ENCODE data around the gene OLFM2.
A peak's percentile ranks its signal among the peaks of the same experiment; 100 is the strongest.

OLFM2 gene

GRCh38 chr19:9935506-9936325 lies 599 bp downstream of the OLFM2 start:
- Histone ChIP-seq H3K79me2 (ENCODE audit: insufficient read depth, low read depth) (no peaks in the 10 kb centered on the region), H3K27ac (no peak overlapping the region), H2AFZ (ENCODE audit: low read depth) (no peak overlapping the region), H3K27me3 (ENCODE audit: insufficient read depth, low read depth) (peaks cover 54% of the 10 kb centered on the region), H3K36me3 (ENCODE audit: insufficient read depth) (no peaks in the 10 kb centered on the region), H3K4me2 (no peak overlapping the region), H3K4me3 (IDR thresholded peaks at IDR 0.05; ENCODE audit: insufficient read depth, low read depth, low read length) (no peak overlapping the region), H4K20me1 (ENCODE audit: insufficient read depth) (no peaks in the 10 kb centered on the region), H3K9ac (no peak overlapping the region), H3K4me1 (ENCODE audit: low read depth, poor library complexity, severe bottlenecking) (no peaks in the 10 kb centered on the region)
- TF ChIP-seq, protein P1, sequence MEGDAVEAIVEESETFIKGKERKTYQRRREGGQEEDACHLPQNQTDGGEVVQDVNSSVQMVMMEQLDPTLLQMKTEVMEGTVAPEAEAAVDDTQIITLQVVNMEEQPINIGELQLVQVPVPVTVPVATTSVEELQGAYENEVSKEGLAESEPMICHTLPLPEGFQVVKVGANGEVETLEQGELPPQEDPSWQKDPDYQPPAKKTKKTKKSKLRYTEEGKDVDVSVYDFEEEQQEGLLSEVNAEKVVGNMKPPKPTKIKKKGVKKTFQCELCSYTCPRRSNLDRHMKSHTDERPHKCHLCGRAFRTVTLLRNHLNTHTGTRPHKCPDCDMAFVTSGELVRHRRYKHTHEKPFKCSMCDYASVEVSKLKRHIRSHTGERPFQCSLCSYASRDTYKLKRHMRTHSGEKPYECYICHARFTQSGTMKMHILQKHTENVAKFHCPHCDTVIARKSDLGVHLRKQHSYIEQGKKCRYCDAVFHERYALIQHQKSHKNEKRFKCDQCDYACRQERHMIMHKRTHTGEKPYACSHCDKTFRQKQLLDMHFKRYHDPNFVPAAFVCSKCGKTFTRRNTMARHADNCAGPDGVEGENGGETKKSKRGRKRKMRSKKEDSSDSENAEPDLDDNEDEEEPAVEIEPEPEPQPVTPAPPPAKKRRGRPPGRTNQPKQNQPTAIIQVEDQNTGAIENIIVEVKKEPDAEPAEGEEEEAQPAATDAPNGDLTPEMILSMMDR (conservative IDR thresholded peaks at IDR 0.05; ENCODE audit: low read depth, low read length) = no peak

- no peaks in the 10 kb centered on the region for H3K4me1 ChIP-seq (ENCODE audit: low read depth, poor library complexity, severe bottlenecking)
- no peaks in the 10 kb centered on the region for H4K20me1 ChIP-seq (ENCODE audit: insufficient read depth)
- no peaks in the 10 kb centered on the region for H3K79me2 ChIP-seq (ENCODE audit: insufficient read depth, low read depth)
- TF ChIP-seq, protein P1 (conservative IDR thresholded peaks at IDR 0.05; ENCODE audit: low read depth, low read length) = peak; percentile 81
- peaks cover 54% of the 10 kb centered on the region for H3K27me3 ChIP-seq (ENCODE audit: insufficient read depth, low read depth)
- H3K9ac ChIP-seq = no peak overlapping the region
- no peak overlapping the region for H3K27ac ChIP-seq
- no peak overlapping the region for H3K4me2 ChIP-seq
- no peak overlapping the region for H2AFZ ChIP-seq (ENCODE audit: low read depth)
- H3K4me3 ChIP-seq (IDR thresholded peaks at IDR 0.05; ENCODE audit: insufficient read depth, low read depth, low read length) = no peak overlapping the region
- H3K36me3 ChIP-seq (ENCODE audit: insufficient read depth) = no peaks in the 10 kb centered on the region
Observed at GRCh38 chr19:9934132-9934950, 2.0 kb downstream of the OLFM2 start.

GRCh38 chr19:9932835-9933234 lies 3.5 kb downstream of the OLFM2 start:
- Histone ChIP-seq H3K4me2 (no peak overlapping the region), H3K36me3 (ENCODE audit: insufficient read depth) (no peaks in the 10 kb centered on the region), H3K9ac (no peak overlapping the region), H3K27me3 (ENCODE audit: insufficient read depth, low read depth) (peaks cover 59% of the 10 kb centered on the region), H3K79me2 (ENCODE audit: insufficient read depth, low read depth) (no peaks in the 10 kb centered on the region), H3K4me1 (ENCODE audit: low read depth, poor library complexity, severe bottlenecking) (no peaks in the 10 kb centered on the region), H3K27ac (no peak overlapping the region), H3K4me3 (IDR thresholded peaks at IDR 0.05; ENCODE audit: insufficient read depth, low read depth, low read length) (no peak overlapping the region), H2AFZ (ENCODE audit: low read depth) (no peak overlapping the region), H4K20me1 (ENCODE audit: insufficient read depth) (no peaks in the 10 kb centered on the region)
- TF ChIP-seq, protein P1 (conservative IDR thresholded peaks at IDR 0.05; ENCODE audit: low read depth, low read length) = no peak

DNA sequence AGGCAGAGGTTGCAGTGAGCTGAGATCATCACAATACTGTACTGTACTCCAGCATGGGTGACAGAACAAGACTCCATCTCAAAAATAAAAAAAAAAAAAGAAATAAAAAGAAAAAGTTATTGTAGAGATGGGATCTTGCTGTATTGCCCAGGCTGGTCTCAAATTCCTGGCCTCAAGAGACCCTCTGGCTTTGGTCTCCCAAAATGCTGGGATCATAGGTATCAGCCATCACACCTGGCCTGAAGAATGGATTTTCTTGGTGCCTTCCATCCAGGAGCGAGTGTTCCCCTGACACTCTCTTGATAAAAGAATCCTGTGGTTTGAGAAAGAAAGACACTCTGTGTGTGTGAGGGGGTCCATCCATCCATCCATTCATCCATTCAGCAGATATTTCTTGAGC lies 4.7 kb downstream of the OLFM2 start:
- H2AFZ ChIP-seq (ENCODE audit: low read depth) = no peak overlapping the region
- H4K20me1 ChIP-seq (ENCODE audit: insufficient read depth) = no peaks in the 10 kb centered on the region
- H3K27ac ChIP-seq = no peak overlapping the region
- H3K4me2 ChIP-seq = no peak overlapping the region
- no peak overlapping the region for H3K4me3 ChIP-seq (IDR thresholded peaks at IDR 0.05; ENCODE audit: insufficient read depth, low read depth, low read length)
- H3K79me2 ChIP-seq (ENCODE audit: insufficient read depth, low read depth) = no peaks in the 10 kb centered on the region
- no peaks in the 10 kb centered on the region for H3K4me1 ChIP-seq (ENCODE audit: low read depth, poor library complexity, severe bottlenecking)
- H3K36me3 ChIP-seq (ENCODE audit: insufficient read depth) = no peaks in the 10 kb centered on the region
- TF ChIP-seq, protein P1 (conservative IDR thresholded peaks at IDR 0.05; ENCODE audit: low read depth, low read length) = no peak
- peaks cover 70% of the 10 kb centered on the region for H3K27me3 ChIP-seq (ENCODE audit: insufficient read depth, low read depth)
- H3K9ac ChIP-seq = no peak overlapping the region
